K562 (cell line): ENCODE data around the gene AIFM1.

ENCODE experiments used
- MAZ ChIP-seq, 2 experiments: fragments of 450-650 bp in 1 of 2; sonication (generic) in 1 of 2; formaldehyde crosslinking; IDR thresholded peaks in 1 of 2; conservative IDR thresholded peaks in 1 of 2; 2 replicates each; pipeline versions ENCODE4 v1.4.0 to v1.5.0; 2020; ENCODE audit warnings: mild to moderate bottlenecking in 1 of 2, missing genetic modification reagents in 1 of 2
- SIX5 ChIP-seq, 2 experiments: IDR thresholded peaks; 2 replicates each; pipeline ENCODE4 v1.6.1; 2011; ENCODE audit warnings: low read length in 2 of 2, borderline replicate concordance in 1 of 2, low read depth in 1 of 2, mild to moderate bottlenecking in 1 of 2, moderate library complexity in 1 of 2; ENCODE audit not compliant: insufficient read depth in 1 of 2
- TAF1 ChIP-seq: IDR thresholded peaks from 2 replicates; pipeline ENCODE4 v1.6.1; 2011; ENCODE audit warnings: mild to moderate bottlenecking, low read length, moderate library complexity; ENCODE audit not compliant: insufficient read depth, control insufficient read depth, severe bottlenecking; ENCODE audit errors: extremely low read depth

DNA sequence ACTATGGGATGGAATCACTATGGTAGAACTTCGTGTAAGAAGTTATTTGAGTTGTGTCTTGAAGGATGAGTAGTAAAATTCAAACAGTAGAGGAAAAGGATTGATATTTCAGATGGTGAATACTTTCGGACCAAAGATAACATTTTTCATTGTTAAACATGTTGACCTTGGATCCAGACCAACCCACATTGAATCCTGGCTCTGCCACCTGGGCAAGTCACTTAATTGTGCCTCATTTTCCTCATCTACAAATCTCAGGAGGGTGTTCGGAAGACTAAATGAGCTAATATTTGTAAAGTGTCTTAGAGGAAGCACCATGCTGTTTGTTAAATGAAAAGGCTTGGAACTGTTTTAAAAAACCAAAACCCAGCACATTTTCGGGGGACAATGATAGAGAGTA is 1.4 kb upstream of the AIFM1 start:
- TF ChIP-seq SIX5 (IDR thresholded peaks at IDR 0.05; ENCODE audit: borderline replicate concordance in 1 of 2, insufficient read depth in 1 of 2, low read depth in 1 of 2, low read length in 2 of 2): no peak
- no peak for TF ChIP-seq MAZ (CRISPR knock-in tag; conservative IDR thresholded peaks at IDR 0.05 in 1 of 2, IDR thresholded peaks at IDR 0.05 in 1 of 2)
- no peak for TF ChIP-seq TAF1
